ENCODE measurements around the gene EHHADH. TPM values are rescaled to one million over a fixed set of nuclear protein-coding genes. Genes with fewer than 3 reads are reported as not detected.

EHHADH gene
- total RNA-seq, 1 experiment from 2014 or later, result 4.2 TPM

- Mint-ChIP-seq H3K36me3 (no peaks in the 10 kb centered on the region), H3K27ac (no peak overlapping the region), H3K9me3 (peaks cover 3% of the 10 kb centered on the region; the same call in 1 of the 2 replicates), H3K4me3 (no peak overlapping the region), H3K4me1 (0 out of 2 replicates have a peak, but pooled peaks cover 2% of the 10 kb centered on the region), H3K27me3 (ENCODE audit: low read depth) (peaks cover 3% of the 10 kb centered on the region)
- TF ChIP-seq OVOL2 (CRISPR knock-in tag; IDR thresholded peaks at IDR 0.05; ENCODE audit: borderline replicate concordance) (no peak), CREM (CRISPR knock-in tag; IDR thresholded peaks at IDR 0.05) (no peak), USF1 (CRISPR knock-in tag; IDR thresholded peaks at IDR 0.05) (no peak), CREB1 (CRISPR knock-in tag; IDR thresholded peaks at IDR 0.05) (no peak), ZNF425 (CRISPR knock-in tag; conservative IDR thresholded peaks at IDR 0.05) (no peak), USF2 (CRISPR knock-in tag; IDR thresholded peaks at IDR 0.05) (no peak), RELA (CRISPR knock-in tag; IDR thresholded peaks at IDR 0.05; ENCODE audit: borderline replicate concordance) (no peak), ZNF396 (CRISPR knock-in tag; IDR thresholded peaks at IDR 0.05; ENCODE audit: borderline replicate concordance) (no peak), E2F5 (CRISPR knock-in tag; IDR thresholded peaks at IDR 0.05) (no peak), GABPB1 (CRISPR knock-in tag; IDR thresholded peaks at IDR 0.05) (no peak), ZNF317 (CRISPR knock-in tag; IDR thresholded peaks at IDR 0.05; ENCODE audit: borderline replicate concordance, low read depth) (no peak), MAX (CRISPR knock-in tag; IDR thresholded peaks at IDR 0.05) (no peak), ZNF416 (CRISPR knock-in tag; IDR thresholded peaks at IDR 0.05) (no peak), PREB (CRISPR knock-in tag; IDR thresholded peaks at IDR 0.05; ENCODE audit: borderline replicate concordance) (no peak), NR2C2 (CRISPR knock-in tag; IDR thresholded peaks at IDR 0.05) (no peak), GTF2I (CRISPR knock-in tag; conservative IDR thresholded peaks at IDR 0.05) (no peak), TP53 (CRISPR knock-in tag; IDR thresholded peaks at IDR 0.05) (no peak)
- ATAC-seq (no peak), DNase-seq (ENCODE audit: low spot score) (no peak)
- ChIA-PET POLR2A (interaction anchor here (0.5 kb wide), 1 partner anchor 13 kb away, joined by 9 read pairs; no protein-coding TSS in a partner anchor), CTCF (interaction anchor here (0.7 to 1.9 kb wide), 5 partner anchors 9 to 710 kb away, joined by 3 to 9 read pairs (median 5); no protein-coding TSS in a partner anchor)
Measured at GRCh38 chr3:185270956-185271332, 17.1 kb upstream of the EHHADH start.

- POLR2A ChIA-PET, result interaction anchor here (0.5 kb wide), 1 partner anchor 14 kb away, joined by 9 read pairs; no protein-coding TSS in a partner anchor
- H3K9me3 Mint-ChIP-seq, result peaks cover 3% of the 10 kb centered on the region; the same call in 1 of the 2 replicates
- peaks cover 3% of the 10 kb centered on the region for H3K27me3 Mint-ChIP-seq (ENCODE audit: low read depth)
- no peak overlapping the region for H3K27ac Mint-ChIP-seq
- DNase-seq (ENCODE audit: low spot score), result peak; percentile 50
- no peaks in the 10 kb centered on the region for H3K36me3 Mint-ChIP-seq
- H3K4me3 Mint-ChIP-seq, result no peak overlapping the region
- ATAC-seq, result peak; percentile 100
- CTCF ChIA-PET, result interaction anchor here (0.6 to 1.9 kb wide), 22 partner anchors 9 to 709 kb away, joined by 3 to 9 read pairs (median 3); partner anchors contain the start of gene EHHADH
- 0 out of 2 replicates have a peak, but pooled peaks cover 2% of the 10 kb centered on the region for H3K4me1 Mint-ChIP-seq
- TF ChIP-seq GABPB1 (CRISPR knock-in tag; IDR thresholded peaks at IDR 0.05) (peak; percentile 26; the same call in 1 of the 2 replicates), E2F1 (CRISPR knock-in tag; IDR thresholded peaks at IDR 0.05) (no peak), MAX (CRISPR knock-in tag; IDR thresholded peaks at IDR 0.05) (no peak), HMGXB4 (CRISPR knock-in tag; IDR thresholded peaks at IDR 0.05) (no peak), FOXP1 (CRISPR knock-in tag; IDR thresholded peaks at IDR 0.05; ENCODE audit: borderline replicate concordance) (no peak), ZNF138 (CRISPR knock-in tag; conservative IDR thresholded peaks at IDR 0.05) (no peak), ZNF425 (CRISPR knock-in tag; conservative IDR thresholded peaks at IDR 0.05) (no peak)
Measured at GRCh38 chr3:185270262-185270955, 16.6 kb upstream of the EHHADH start.
